Measurements from ENCODE around the gene CDK10.
A peak's percentile ranks its signal among the peaks of the same experiment; 100 is the strongest.

The CDK10 gene

GRCh38 chr16:89717688-89718505 lies 31.4 kb downstream of the CDK10 start:
- TF ChIP-seq CREB1 (IDR thresholded peaks at IDR 0.05; ENCODE audit: low read depth) (no peak), ZBTB7A (IDR thresholded peaks at IDR 0.05; ENCODE audit: low read depth) (no peak), EP300 (IDR thresholded peaks at IDR 0.05; ENCODE audit: borderline replicate concordance) (no peak), USF1 (IDR thresholded peaks at IDR 0.05) (no peak), TAF1 (IDR thresholded peaks at IDR 0.05; ENCODE audit: low read depth) (no peak), TEAD4 (IDR thresholded peaks at IDR 0.05) (no peak), TCF12 (IDR thresholded peaks at IDR 0.05; ENCODE audit: low read depth) (no peak), RAD21 (IDR thresholded peaks at IDR 0.05; ENCODE audit: low read depth) (no peak)
- TF ChIP-seq, protein P1, sequence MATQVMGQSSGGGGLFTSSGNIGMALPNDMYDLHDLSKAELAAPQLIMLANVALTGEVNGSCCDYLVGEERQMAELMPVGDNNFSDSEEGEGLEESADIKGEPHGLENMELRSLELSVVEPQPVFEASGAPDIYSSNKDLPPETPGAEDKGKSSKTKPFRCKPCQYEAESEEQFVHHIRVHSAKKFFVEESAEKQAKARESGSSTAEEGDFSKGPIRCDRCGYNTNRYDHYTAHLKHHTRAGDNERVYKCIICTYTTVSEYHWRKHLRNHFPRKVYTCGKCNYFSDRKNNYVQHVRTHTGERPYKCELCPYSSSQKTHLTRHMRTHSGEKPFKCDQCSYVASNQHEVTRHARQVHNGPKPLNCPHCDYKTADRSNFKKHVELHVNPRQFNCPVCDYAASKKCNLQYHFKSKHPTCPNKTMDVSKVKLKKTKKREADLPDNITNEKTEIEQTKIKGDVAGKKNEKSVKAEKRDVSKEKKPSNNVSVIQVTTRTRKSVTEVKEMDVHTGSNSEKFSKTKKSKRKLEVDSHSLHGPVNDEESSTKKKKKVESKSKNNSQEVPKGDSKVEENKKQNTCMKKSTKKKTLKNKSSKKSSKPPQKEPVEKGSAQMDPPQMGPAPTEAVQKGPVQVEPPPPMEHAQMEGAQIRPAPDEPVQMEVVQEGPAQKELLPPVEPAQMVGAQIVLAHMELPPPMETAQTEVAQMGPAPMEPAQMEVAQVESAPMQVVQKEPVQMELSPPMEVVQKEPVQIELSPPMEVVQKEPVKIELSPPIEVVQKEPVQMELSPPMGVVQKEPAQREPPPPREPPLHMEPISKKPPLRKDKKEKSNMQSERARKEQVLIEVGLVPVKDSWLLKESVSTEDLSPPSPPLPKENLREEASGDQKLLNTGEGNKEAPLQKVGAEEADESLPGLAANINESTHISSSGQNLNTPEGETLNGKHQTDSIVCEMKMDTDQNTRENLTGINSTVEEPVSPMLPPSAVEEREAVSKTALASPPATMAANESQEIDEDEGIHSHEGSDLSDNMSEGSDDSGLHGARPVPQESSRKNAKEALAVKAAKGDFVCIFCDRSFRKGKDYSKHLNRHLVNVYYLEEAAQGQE (IDR thresholded peaks at IDR 0.05; ENCODE audit: low read depth) = no peak

DNA sequence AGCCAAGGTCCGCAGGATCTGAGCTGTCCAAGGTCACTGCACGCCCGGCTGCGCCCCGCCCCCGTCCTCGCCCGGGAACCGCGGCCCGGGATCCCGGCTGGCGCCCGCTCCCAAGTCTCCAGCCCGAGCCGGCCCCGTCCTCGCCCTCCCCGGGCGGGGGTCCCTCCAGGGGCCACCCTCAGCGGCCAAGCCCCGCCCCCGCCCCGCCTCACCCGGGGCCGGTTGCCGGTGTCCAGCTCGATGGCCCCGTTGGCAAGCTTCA lies 34.0 kb downstream of the CDK10 start:
- no peak for TF ChIP-seq EGR1 (IDR thresholded peaks at IDR 0.05)
- TF ChIP-seq, protein P1 (IDR thresholded peaks at IDR 0.05; ENCODE audit: low read depth) = peak; percentile 57

DNA sequence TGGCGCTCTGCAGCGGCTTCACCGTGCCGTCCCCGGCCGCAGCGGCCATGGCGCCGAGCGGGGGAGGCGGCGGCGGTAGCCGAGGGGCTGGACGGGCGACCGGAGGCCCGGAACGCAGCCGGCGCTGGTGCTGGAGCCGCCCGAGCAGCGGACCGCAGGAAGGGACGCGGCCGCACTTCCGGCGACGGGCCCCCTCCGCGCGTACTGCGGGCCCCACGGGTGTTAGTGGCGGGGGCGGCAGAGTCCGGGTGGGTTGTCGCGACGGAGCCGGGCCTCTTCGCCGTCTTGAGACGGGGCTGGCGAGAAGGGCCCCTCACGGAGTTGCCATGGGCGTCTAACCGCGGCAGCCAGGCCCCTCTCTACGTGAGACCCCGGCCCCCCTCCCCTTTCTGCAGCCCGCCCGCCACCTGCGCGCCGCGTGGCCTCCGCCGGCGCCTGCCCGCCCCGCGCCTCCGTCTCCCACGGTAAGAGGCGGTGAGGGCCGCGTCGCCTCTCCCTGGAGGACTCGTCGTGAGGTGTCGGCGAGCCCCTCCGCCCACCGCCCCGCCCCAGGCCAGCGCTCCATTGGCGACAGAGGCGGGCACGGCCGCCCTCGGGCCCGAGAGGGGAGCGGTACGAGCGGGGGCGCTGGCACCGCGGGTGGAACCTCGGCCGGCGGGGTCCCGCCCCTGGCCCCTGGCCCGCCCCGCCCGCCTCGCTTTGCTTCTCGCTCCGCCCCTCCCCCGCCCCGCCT lies 34.5 kb downstream of the CDK10 start, which contains the start of the genes VPS9D1 and ZNF276:
Gene VPS9D1 (minus strand): TSS at position 86 of the 733 bp plus-strand sequence. CDS start 37 bp downstream, at position 49.
Gene ZNF276 (plus strand): TSS at position 725 of the 733 bp plus-strand sequence. CDS start 104 bp downstream, outside the sequence.
- peak; percentile 28; the same call in 1 of the 2 replicates for TF ChIP-seq TEAD4 (IDR thresholded peaks at IDR 0.05)
- TF ChIP-seq ZBTB7A (IDR thresholded peaks at IDR 0.05; ENCODE audit: low read depth) = peak; percentile 81
- TF ChIP-seq RAD21 (IDR thresholded peaks at IDR 0.05; ENCODE audit: low read depth) = no peak
- no peak for TF ChIP-seq TCF12 (IDR thresholded peaks at IDR 0.05; ENCODE audit: low read depth)
- TF ChIP-seq, protein P1 (IDR thresholded peaks at IDR 0.05; ENCODE audit: low read depth) = no peak; the same call in 1 of the 2 replicates
- TF ChIP-seq USF1 (IDR thresholded peaks at IDR 0.05) = peak; percentile 55
- peak; percentile 85 for TF ChIP-seq TAF1 (IDR thresholded peaks at IDR 0.05; ENCODE audit: low read depth)
- TF ChIP-seq NFIC (IDR thresholded peaks at IDR 0.05) = no peak
- peak; percentile 43; the same call in 1 of the 2 replicates for TF ChIP-seq CREB1 (IDR thresholded peaks at IDR 0.05; ENCODE audit: low read depth)
- peak; percentile 43 for TF ChIP-seq EGR1 (IDR thresholded peaks at IDR 0.05)
- TF ChIP-seq, protein P2, sequence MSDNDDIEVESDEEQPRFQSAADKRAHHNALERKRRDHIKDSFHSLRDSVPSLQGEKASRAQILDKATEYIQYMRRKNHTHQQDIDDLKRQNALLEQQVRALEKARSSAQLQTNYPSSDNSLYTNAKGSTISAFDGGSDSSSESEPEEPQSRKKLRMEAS (IDR thresholded peaks at IDR 0.05) = peak; percentile 65
- TF ChIP-seq EP300 (IDR thresholded peaks at IDR 0.05; ENCODE audit: borderline replicate concordance) = peak; percentile 33; the same call in 1 of the 2 replicates
- TF ChIP-seq YY1 (IDR thresholded peaks at IDR 0.05; ENCODE audit: low read depth) = peak; percentile 85

DNA sequence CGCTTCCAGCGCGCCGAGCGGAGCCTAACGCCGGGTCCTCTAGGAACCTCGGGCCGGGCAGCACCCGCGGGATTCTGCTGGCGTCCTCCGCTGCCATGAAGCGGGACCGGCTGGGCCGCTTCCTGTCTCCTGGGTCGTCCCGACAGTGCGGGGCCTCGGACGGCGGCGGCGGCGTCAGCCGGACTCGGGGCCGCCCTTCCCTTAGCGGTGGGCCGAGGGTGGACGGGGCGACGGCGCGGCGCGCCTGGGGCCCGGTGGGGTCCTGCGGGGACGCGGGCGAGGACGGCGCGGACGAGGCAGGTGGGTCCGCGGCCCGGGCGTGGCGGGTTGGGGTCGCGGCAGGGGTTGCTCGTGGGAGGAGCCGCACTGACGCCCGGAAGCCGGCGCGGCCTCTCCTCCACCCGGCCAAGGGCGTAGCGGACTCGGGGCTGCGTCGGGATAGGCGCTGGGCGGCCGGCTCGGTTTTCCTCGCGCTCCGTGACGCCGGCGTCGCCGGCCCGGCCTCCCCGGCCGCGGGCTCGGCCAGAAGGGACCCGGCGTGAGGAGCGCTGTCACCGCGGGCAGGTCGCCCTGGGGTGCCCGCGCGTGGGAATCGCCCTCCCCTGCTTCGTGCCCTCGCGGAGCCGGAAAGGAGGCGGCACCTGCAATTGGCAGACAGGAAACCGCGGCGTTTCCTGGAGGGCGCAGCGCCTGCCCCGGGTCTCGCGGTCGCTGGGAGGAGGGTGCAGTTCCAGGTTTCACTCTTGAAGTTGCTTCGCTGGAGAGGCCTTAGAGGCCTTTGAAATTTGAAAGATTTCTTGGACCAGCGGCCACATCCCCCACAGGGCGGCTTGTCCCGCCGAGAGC lies 35.3 kb downstream of the CDK10 start:
- 0 out of 2 replicates have a peak, but pooled peaks have one; percentile 2 for TF ChIP-seq EGR1 (IDR thresholded peaks at IDR 0.05)
- peak; percentile 63; the same call in 1 of the 2 replicates for TF ChIP-seq TAF1 (IDR thresholded peaks at IDR 0.05; ENCODE audit: low read depth)
- TF ChIP-seq CREB1 (IDR thresholded peaks at IDR 0.05; ENCODE audit: low read depth) = no peak
- no peak for TF ChIP-seq RAD21 (IDR thresholded peaks at IDR 0.05; ENCODE audit: low read depth)
- TF ChIP-seq, protein P2 (IDR thresholded peaks at IDR 0.05) = no peak; the same call in none of the 2 replicates
- TF ChIP-seq EP300 (IDR thresholded peaks at IDR 0.05; ENCODE audit: borderline replicate concordance) = peak; percentile 15; the same call in 1 of the 2 replicates
- TF ChIP-seq TEAD4 (IDR thresholded peaks at IDR 0.05) = no peak
- TF ChIP-seq TCF12 (IDR thresholded peaks at IDR 0.05; ENCODE audit: low read depth) = no peak

Data from Ishikawa (cell line).